Osteocyte (in vitro differentiated cells): ENCODE data around the gene CAB39L. TPM values are rescaled to one million over a fixed set of nuclear protein-coding genes. Genes with fewer than 3 reads are reported as not detected.

Experiments
- DNase-seq: peaks from one replicate; pipeline ENCODE4 v3.0.0; 2021; ENCODE audit warnings: mixed read lengths; ENCODE audit not compliant: unreplicated experiment; ENCODE audit errors: extremely low spot score
- H3K27ac Mint-ChIP-seq: one replicate; pipeline ENCODE4 v1.8.0; 2021; ENCODE audit warnings: mild to moderate bottlenecking, mixed read lengths; ENCODE audit not compliant: unreplicated experiment
- H3K27me3 Mint-ChIP-seq: one replicate; pipeline ENCODE4 v1.8.0; 2021; ENCODE audit warnings: mixed read lengths; ENCODE audit not compliant: unreplicated experiment
- H3K36me3 Mint-ChIP-seq: one replicate; pipeline ENCODE4 v1.8.0; 2021; ENCODE audit warnings: mixed read lengths; ENCODE audit not compliant: unreplicated experiment
- H3K4me1 Mint-ChIP-seq: one replicate; pipeline ENCODE4 v1.8.0; 2021; ENCODE audit warnings: mixed read lengths; ENCODE audit not compliant: unreplicated experiment
- H3K4me3 Mint-ChIP-seq: one replicate; pipeline ENCODE4 v1.8.0; 2021; ENCODE audit warnings: mild to moderate bottlenecking, moderate library complexity, mixed read lengths; ENCODE audit not compliant: unreplicated experiment
- H3K9me3 Mint-ChIP-seq: one replicate; pipeline ENCODE4 v1.8.0; 2021; ENCODE audit warnings: mixed read lengths; ENCODE audit not compliant: unreplicated experiment
- CTCF ChIP-seq: fragments of 200-600 bp; sonication (generic); IDR thresholded peaks from 2 replicates; pipeline ENCODE4 v1.5.0; 2021; ENCODE audit warnings: antibody characterized with exemption, mild to moderate bottlenecking, moderate library complexity
- total RNA-seq: library from RNA; stranded (reverse); gene quantifications from 2 replicates; pipeline ENCODE4 v1.2.1, GENCODE V29; 2021

CAB39L gene
- total RNA-seq, 1 donor from 2014 or later = 8.3 TPM

DNA sequence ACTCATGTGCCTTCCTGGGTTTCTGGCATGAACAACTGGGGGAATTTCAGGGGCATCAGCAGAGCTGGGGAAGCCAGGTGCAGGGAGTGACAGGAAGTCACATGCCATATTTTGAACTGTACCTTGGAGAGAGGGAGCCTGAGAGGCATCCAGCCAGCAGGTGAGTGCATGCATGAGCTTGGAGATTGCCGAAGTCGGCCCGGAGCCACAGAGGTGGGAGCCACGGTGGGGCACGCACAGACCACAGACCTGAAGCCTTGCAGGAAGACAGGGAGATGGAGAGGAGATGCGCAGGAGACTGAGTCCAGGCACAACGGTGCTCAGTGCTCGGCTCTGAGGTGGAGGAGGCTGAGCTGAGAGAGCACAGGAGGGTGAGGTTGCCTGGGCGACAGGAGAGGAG lies 141.0 kb downstream of the CAB39L start:
- Mint-ChIP-seq H3K27ac (no peak overlapping the region), H3K9me3 (no peaks in the 10 kb centered on the region), H3K27me3 (no peaks in the 10 kb centered on the region), H3K36me3 (no peaks in the 10 kb centered on the region), H3K4me3 (no peak overlapping the region), H3K4me1 (peaks cover 10% of the 10 kb centered on the region)
- no peak for TF ChIP-seq CTCF
- DNase-seq = no peak

DNA sequence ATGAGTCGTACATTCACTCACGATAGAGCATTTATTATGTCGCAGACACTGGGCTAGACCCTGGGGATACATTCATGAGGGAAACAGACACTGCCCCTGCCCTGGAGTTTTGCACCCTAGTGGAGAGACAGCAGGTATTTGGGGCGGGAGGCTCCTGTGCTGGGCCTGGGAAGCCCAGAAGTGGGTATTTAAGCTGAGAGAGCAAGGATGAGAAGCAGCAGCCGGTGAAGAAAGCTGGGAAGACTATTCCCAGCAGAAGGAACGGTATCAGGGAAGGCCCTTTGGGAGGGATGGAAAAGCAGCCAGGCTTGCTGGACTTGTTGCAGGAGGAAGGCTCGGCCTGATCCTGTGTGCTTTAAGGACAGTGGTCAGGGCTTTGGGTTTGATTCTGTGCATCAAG lies 141.6 kb downstream of the CAB39L start:
- no peak for TF ChIP-seq CTCF
- no peak for DNase-seq
- no peak overlapping the region for H3K4me3 Mint-ChIP-seq
- peaks cover 7% of the 10 kb centered on the region for H3K4me1 Mint-ChIP-seq
- no peaks in the 10 kb centered on the region for H3K36me3 Mint-ChIP-seq
- no peaks in the 10 kb centered on the region for H3K27me3 Mint-ChIP-seq
- H3K9me3 Mint-ChIP-seq = no peaks in the 10 kb centered on the region
- H3K27ac Mint-ChIP-seq = no peak overlapping the region

DNA sequence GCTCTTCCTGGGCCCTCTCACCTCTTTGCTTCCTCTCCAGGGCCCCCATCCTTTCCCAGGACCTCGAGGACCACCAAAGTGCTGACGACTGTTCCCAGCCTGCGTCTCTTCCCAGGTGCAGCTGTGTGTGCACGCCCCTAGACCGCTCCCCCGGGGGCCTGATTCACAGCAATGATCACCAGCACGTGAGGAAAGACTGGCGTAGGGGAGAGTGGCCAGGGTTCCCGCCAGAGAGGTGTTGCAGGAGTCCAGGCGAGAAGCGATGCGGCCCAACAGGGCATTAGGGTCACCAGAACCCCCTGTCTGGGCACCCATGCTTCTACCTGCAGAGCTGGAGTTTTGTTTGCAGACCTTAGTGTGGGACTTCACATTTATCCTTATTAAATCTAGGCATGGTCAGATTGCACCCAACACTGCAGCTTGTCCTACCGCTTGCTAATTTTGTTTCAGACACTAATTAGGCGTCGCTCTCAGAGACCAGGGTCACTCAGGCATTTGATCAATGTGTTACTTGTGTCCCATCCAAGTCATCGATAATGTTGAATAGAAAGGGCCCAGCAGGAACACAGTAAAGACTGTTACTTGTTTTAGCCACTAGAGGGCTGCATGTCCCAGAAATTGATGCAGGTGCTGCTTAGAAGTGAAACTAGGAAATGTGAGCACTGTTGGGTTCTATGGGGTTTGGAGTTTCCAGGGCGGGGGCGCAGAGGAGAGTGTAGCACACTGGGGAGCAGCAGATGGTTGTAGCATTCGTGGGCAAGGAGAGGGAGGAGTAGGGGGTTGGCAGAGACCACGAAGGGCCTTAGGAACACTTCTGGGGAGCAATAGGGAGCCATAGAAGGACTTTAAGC lies 142.9 kb downstream of the CAB39L start:
- peak; percentile 15 for DNase-seq
- peak; percentile 92 for TF ChIP-seq CTCF
- no peaks in the 10 kb centered on the region for H3K27me3 Mint-ChIP-seq
- peak overlapping the region; percentile 36 for H3K4me3 Mint-ChIP-seq
- H3K36me3 Mint-ChIP-seq = no peaks in the 10 kb centered on the region
- H3K4me1 Mint-ChIP-seq = peaks cover 7% of the 10 kb centered on the region
- H3K9me3 Mint-ChIP-seq = no peaks in the 10 kb centered on the region
- no peak overlapping the region for H3K27ac Mint-ChIP-seq

GRCh38 chr13:49300276-49300675 lies 143.6 kb downstream of the CAB39L start:
- DNase-seq = no peak
- Mint-ChIP-seq H3K4me3 (no peak overlapping the region), H3K27ac (no peak overlapping the region), H3K4me1 (peaks cover 7% of the 10 kb centered on the region), H3K27me3 (no peaks in the 10 kb centered on the region), H3K9me3 (no peaks in the 10 kb centered on the region), H3K36me3 (no peaks in the 10 kb centered on the region)
- no peak for TF ChIP-seq CTCF

- no peak overlapping the region for H3K27ac Mint-ChIP-seq
- no peaks in the 10 kb centered on the region for H3K27me3 Mint-ChIP-seq
- no peak for DNase-seq
- TF ChIP-seq CTCF = no peak
- no peaks in the 10 kb centered on the region for H3K36me3 Mint-ChIP-seq
- H3K9me3 Mint-ChIP-seq = no peaks in the 10 kb centered on the region
- H3K4me1 Mint-ChIP-seq = peaks cover 7% of the 10 kb centered on the region
- H3K4me3 Mint-ChIP-seq = no peak overlapping the region
Measured at GRCh38 chr13:49298903-49299605, 144.8 kb downstream of the CAB39L start.
